Measurements from ENCODE around the gene KRTAP15-1. TPM values are rescaled to one million over a fixed set of nuclear protein-coding genes. Genes with fewer than 3 reads are reported as not detected.

The KRTAP15-1 gene
- total RNA-seq: not detected in 2 replicates

GRCh38 chr21:30439975-30440374 lies at the start of gene KRTAP15-1:
Gene KRTAP15-1 (plus strand): TSS chr21:30440275. CDS start chr21:30440328, 53 bp downstream.
- Mint-ChIP-seq H3K4me3 (no peak within 1 kb of the TSS), H3K9me3 (no peaks in the 10 kb centered on the region), H3K4me1 (ENCODE audit: low read depth) (no peaks in the 10 kb centered on the region), H3K27ac (no peak within 1 kb of the TSS), H3K27me3 (ENCODE audit: insufficient read depth) (no peaks in the 10 kb centered on the region), H3K36me3 (ENCODE audit: low read depth) (no peaks in the 10 kb centered on the region)
- no peak for DNase-seq (ENCODE audit: low spot score)
- intact Hi-C loops (cut with micrococcal nuclease): no loop called here

- Mint-ChIP-seq H3K9me3 (no peaks in the 10 kb centered on the region), H3K4me1 (ENCODE audit: low read depth) (no peaks in the 10 kb centered on the region), H3K27me3 (ENCODE audit: insufficient read depth) (no peaks in the 10 kb centered on the region), H3K36me3 (ENCODE audit: low read depth) (no peaks in the 10 kb centered on the region), H3K4me3 (no peak overlapping the region), H3K27ac (no peak overlapping the region)
- DNase-seq (ENCODE audit: low spot score): no peak
- intact Hi-C loops (cut with micrococcal nuclease): no loop called here
Measured at GRCh38 chr21:30391492-30392025, 48.5 kb upstream of the KRTAP15-1 start.

GRCh38 chr21:30395731-30396130 lies 44.3 kb upstream of the KRTAP15-1 start, which contains the start of gene KRTAP13-1:
Gene KRTAP13-1 (plus strand): TSS chr21:30396031. CDS start chr21:30396087, 56 bp downstream.
- H3K27me3 Mint-ChIP-seq (ENCODE audit: insufficient read depth): peaks cover 2% of the 10 kb centered on the region
- H3K27ac Mint-ChIP-seq: no peak within 1 kb of the TSS
- no peak within 1 kb of the TSS for H3K4me3 Mint-ChIP-seq
- no peaks in the 10 kb centered on the region for H3K4me1 Mint-ChIP-seq (ENCODE audit: low read depth)
- no peaks in the 10 kb centered on the region for H3K9me3 Mint-ChIP-seq
- no peak for DNase-seq (ENCODE audit: low spot score)
- no peaks in the 10 kb centered on the region for H3K36me3 Mint-ChIP-seq (ENCODE audit: low read depth)
- intact Hi-C loops (cut with micrococcal nuclease): no loop called here

GRCh38 chr21:30408782-30409494 lies 31.1 kb upstream of the KRTAP15-1 start:
- H3K4me1 Mint-ChIP-seq (ENCODE audit: low read depth): no peaks in the 10 kb centered on the region
- intact Hi-C loops (cut with micrococcal nuclease): no loop called here
- H3K4me3 Mint-ChIP-seq: peak overlapping the region; percentile 47
- peak; percentile 2 for DNase-seq (ENCODE audit: low spot score)
- no peak overlapping the region for H3K27ac Mint-ChIP-seq
- peaks cover 4% of the 10 kb centered on the region for H3K27me3 Mint-ChIP-seq (ENCODE audit: insufficient read depth)
- H3K9me3 Mint-ChIP-seq: no peaks in the 10 kb centered on the region
- H3K36me3 Mint-ChIP-seq (ENCODE audit: low read depth): no peaks in the 10 kb centered on the region

DNA sequence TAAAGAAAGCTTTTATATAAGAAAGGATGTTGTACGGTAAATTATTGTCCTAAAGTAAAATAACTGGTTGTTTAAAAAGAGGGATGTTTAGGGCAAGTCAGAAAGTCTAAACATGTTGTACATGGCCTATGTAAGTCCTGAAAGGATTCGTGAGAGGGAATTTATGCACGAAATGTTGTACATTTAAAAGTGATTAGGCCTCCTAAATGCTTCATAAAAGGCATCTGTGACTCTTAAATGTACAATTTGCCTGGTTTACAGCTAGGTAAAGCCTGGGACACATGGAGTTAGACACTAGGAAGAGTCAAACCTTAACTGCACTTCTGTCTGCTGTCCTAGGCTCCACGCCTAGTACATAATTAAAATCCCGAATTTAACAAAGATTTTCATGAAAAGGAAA lies 24.1 kb upstream of the KRTAP15-1 start:
- Mint-ChIP-seq H3K27ac (no peak overlapping the region), H3K9me3 (no peaks in the 10 kb centered on the region), H3K36me3 (ENCODE audit: low read depth) (no peaks in the 10 kb centered on the region), H3K4me1 (ENCODE audit: low read depth) (no peaks in the 10 kb centered on the region), H3K4me3 (no peak overlapping the region), H3K27me3 (ENCODE audit: insufficient read depth) (no peaks in the 10 kb centered on the region)
- no peak for DNase-seq (ENCODE audit: low spot score)
- intact Hi-C loops (cut with micrococcal nuclease): no loop called here

DNA sequence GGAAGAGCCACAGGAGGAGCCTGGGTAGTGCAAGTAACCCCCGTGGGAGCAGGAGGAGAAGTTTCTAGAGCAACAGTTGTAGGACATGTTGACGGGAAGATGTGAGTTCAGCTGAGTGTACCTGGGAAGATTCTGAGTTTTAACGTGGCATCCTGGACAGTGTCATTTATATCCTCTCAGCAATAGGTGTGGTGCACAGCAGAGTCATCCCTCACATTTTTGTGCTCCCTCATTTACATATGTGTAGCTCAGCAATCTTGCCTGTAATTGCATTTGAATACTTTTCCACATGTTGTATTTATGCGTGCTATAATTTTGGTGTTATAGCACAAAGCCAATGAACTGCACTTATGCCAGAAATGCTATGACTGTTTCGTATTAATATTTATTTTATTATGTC lies 14.2 kb upstream of the KRTAP15-1 start, which contains the start of gene KRTAP13-3:
Gene KRTAP13-3, minus strand, starts transcription at position 101 of the 400 bp plus-strand sequence. Its CDS starts 14 bp downstream, at position 87.
- intact Hi-C loops (cut with micrococcal nuclease): no loop called here
- no peaks in the 10 kb centered on the region for H3K36me3 Mint-ChIP-seq (ENCODE audit: low read depth)
- DNase-seq (ENCODE audit: low spot score): no peak
- no peaks in the 10 kb centered on the region for H3K27me3 Mint-ChIP-seq (ENCODE audit: insufficient read depth)
- H3K27ac Mint-ChIP-seq: no peak within 1 kb of the TSS
- no peaks in the 10 kb centered on the region for H3K9me3 Mint-ChIP-seq
- no peak within 1 kb of the TSS for H3K4me3 Mint-ChIP-seq
- H3K4me1 Mint-ChIP-seq (ENCODE audit: low read depth): no peaks in the 10 kb centered on the region

DNA sequence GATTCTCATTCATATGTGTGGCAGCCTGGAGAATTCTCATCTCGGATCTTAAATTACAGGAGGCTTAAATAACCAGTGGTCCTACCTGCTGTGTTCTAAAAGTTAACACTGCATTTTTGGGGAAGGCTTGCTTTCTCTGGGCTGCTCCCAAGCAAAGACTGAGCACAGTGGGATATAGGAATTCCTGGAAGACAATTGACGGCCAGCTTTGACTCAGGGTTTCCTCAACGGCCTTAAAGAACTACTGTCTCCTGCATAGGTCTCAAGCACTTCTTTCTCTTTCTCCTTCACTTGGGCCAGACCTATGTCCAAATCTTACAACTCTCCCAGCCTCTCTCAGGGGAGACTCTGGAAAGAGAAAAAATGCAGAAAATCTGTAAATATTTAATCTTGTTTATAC lies 13.3 kb upstream of the KRTAP15-1 start:
- DNase-seq (ENCODE audit: low spot score): no peak
- Mint-ChIP-seq H3K4me3 (no peak overlapping the region), H3K36me3 (ENCODE audit: low read depth) (no peaks in the 10 kb centered on the region), H3K4me1 (ENCODE audit: low read depth) (no peaks in the 10 kb centered on the region), H3K9me3 (no peaks in the 10 kb centered on the region), H3K27me3 (ENCODE audit: insufficient read depth) (no peaks in the 10 kb centered on the region), H3K27ac (no peak overlapping the region)
- intact Hi-C loops (cut with micrococcal nuclease): no loop called here

- DNase-seq (ENCODE audit: low spot score): no peak
- no peaks in the 10 kb centered on the region for H3K36me3 Mint-ChIP-seq (ENCODE audit: low read depth)
- H3K27ac Mint-ChIP-seq: no peak within 1 kb of the TSS
- intact Hi-C loops (cut with micrococcal nuclease): no loop called here
- no peak within 1 kb of the TSS for H3K4me3 Mint-ChIP-seq
- no peaks in the 10 kb centered on the region for H3K27me3 Mint-ChIP-seq (ENCODE audit: insufficient read depth)
- H3K4me1 Mint-ChIP-seq (ENCODE audit: low read depth): no peaks in the 10 kb centered on the region
- H3K9me3 Mint-ChIP-seq: no peaks in the 10 kb centered on the region
Measured at GRCh38 chr21:30430170-30430655, 9.9 kb upstream of the KRTAP15-1 start, which contains the start of gene KRTAP13-4. Gene KRTAP13-4 (plus strand): TSS chr21:30430220. CDS start chr21:30430276, 56 bp downstream.

GRCh38 chr21:30434033-30434631 lies 5.9 kb upstream of the KRTAP15-1 start:
- H3K36me3 Mint-ChIP-seq (ENCODE audit: low read depth): no peaks in the 10 kb centered on the region
- DNase-seq (ENCODE audit: low spot score): no peak
- H3K4me1 Mint-ChIP-seq (ENCODE audit: low read depth): no peaks in the 10 kb centered on the region
- no peaks in the 10 kb centered on the region for H3K9me3 Mint-ChIP-seq
- no peak overlapping the region for H3K27ac Mint-ChIP-seq
- intact Hi-C loops (cut with micrococcal nuclease): no loop called here
- no peaks in the 10 kb centered on the region for H3K27me3 Mint-ChIP-seq (ENCODE audit: insufficient read depth)
- no peak overlapping the region for H3K4me3 Mint-ChIP-seq

DNA sequence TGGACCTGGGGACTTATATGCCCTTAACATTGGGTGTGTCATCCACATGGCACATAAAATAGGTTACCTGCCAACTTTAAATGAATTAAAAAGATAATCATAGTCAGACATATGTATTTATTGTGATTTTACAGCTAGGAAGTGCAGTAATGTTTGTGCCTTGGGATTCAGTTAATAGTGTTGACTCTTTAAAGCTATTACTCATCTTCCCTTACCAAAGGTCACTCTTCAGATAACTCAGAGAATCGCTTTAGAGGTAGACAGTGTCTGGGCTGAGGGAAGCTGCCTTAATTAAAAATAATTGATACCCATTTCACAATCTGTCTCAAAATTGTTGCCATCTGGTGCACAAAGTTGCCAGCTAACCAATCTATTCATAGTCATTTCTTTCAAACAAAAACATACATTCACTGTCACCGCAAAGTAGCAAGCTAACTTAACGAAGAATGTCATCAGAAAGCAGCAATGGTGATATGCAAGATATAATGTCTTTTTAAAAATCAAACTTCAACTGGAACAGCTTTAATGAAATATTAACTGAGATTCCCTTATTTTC lies 3.0 kb upstream of the KRTAP15-1 start:
- intact Hi-C loops (cut with micrococcal nuclease): no loop called here
- H3K27ac Mint-ChIP-seq: no peak overlapping the region

GRCh38 chr21:30443226-30443625 lies 3.2 kb downstream of the KRTAP15-1 start:
- intact Hi-C loops (cut with micrococcal nuclease): no loop called here
- no peaks in the 10 kb centered on the region for H3K4me1 Mint-ChIP-seq (ENCODE audit: low read depth)
- DNase-seq (ENCODE audit: low spot score): no peak
- H3K27me3 Mint-ChIP-seq (ENCODE audit: insufficient read depth): no peaks in the 10 kb centered on the region
- no peak overlapping the region for H3K4me3 Mint-ChIP-seq
- no peaks in the 10 kb centered on the region for H3K36me3 Mint-ChIP-seq (ENCODE audit: low read depth)
- H3K27ac Mint-ChIP-seq: no peak overlapping the region
- no peaks in the 10 kb centered on the region for H3K9me3 Mint-ChIP-seq

More for the DNA sequence above, 3.0 kb upstream of the KRTAP15-1 start:
- Mint-ChIP-seq H3K27me3 (ENCODE audit: insufficient read depth) (no peaks in the 10 kb centered on the region), H3K9me3 (no peaks in the 10 kb centered on the region), H3K4me1 (ENCODE audit: low read depth) (no peaks in the 10 kb centered on the region), H3K36me3 (ENCODE audit: low read depth) (no peaks in the 10 kb centered on the region), H3K4me3 (no peak overlapping the region)
- no peak for DNase-seq (ENCODE audit: low spot score)

DNA sequence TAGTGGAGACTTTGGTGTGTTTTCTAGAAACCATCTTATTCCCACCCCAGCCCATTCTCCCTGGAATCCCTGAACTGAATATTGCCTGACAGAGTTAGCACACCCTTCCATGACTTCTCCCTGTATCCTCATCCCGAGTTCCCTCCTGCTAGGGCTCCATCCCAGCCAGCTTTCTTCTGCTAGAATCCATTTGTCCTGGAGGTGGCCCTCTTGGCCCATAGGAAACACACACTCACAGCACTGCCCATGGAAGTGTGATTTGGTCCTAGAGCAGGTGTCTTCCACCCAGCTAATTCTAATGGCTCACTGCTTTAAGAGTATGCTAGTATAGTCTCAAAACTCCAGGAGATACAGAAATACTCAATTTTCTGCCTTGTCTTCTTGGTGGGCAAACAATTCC lies 4.1 kb downstream of the KRTAP15-1 start:
- H3K27ac Mint-ChIP-seq: no peak overlapping the region
- no peaks in the 10 kb centered on the region for H3K36me3 Mint-ChIP-seq (ENCODE audit: low read depth)
- H3K27me3 Mint-ChIP-seq (ENCODE audit: insufficient read depth): no peaks in the 10 kb centered on the region
- H3K9me3 Mint-ChIP-seq: no peaks in the 10 kb centered on the region
- H3K4me3 Mint-ChIP-seq: no peak overlapping the region
- no peaks in the 10 kb centered on the region for H3K4me1 Mint-ChIP-seq (ENCODE audit: low read depth)
- DNase-seq (ENCODE audit: low spot score): no peak
- intact Hi-C loops (cut with micrococcal nuclease): no loop called here

GRCh38 chr21:30447056-30447455 lies 7.0 kb downstream of the KRTAP15-1 start:
- no peaks in the 10 kb centered on the region for H3K9me3 Mint-ChIP-seq
- H3K4me1 Mint-ChIP-seq (ENCODE audit: low read depth): no peaks in the 10 kb centered on the region
- no peak overlapping the region for H3K27ac Mint-ChIP-seq
- H3K36me3 Mint-ChIP-seq (ENCODE audit: low read depth): no peaks in the 10 kb centered on the region
- no peak overlapping the region for H3K4me3 Mint-ChIP-seq
- H3K27me3 Mint-ChIP-seq (ENCODE audit: insufficient read depth): peaks cover 2% of the 10 kb centered on the region
- intact Hi-C loops (cut with micrococcal nuclease): no loop called here
- no peak for DNase-seq (ENCODE audit: low spot score)
